H1 (cell line): Measurements from ENCODE around the gene SLC28A2. TPM values are rescaled to one million over a fixed set of nuclear protein-coding genes. Genes with fewer than 3 reads are reported as not detected.
A peak's percentile ranks its signal among the peaks of the same experiment; 100 is the strongest.

Experiments used
- ASH2L ChIP-seq: fragments of 200-600, 300-600 bp; sonication (generic); IDR thresholded peaks from one replicate; pipeline ENCODE4 v1.7.1; 2017; ENCODE audit warnings: low read length
- CHD7 ChIP-seq: fragments of 300-600 bp; sonication (generic); IDR thresholded peaks from 2 replicates; pipeline ENCODE4 v1.7.1; 2012; ENCODE audit warnings: low read length, moderate library complexity, mild to moderate bottlenecking, inconsistent platforms; ENCODE audit not compliant: insufficient replicate concordance
- CTCF ChIP-seq, 3 experiments: IDR thresholded peaks; 1 replicate in 2 of 3; 2 replicates in 1 of 3; pipeline versions ENCODE4 v1.5.1 to v1.6.1; 2011; ENCODE audit warnings: low read length in 3 of 3, mild to moderate bottlenecking in 3 of 3, inconsistent platforms in 2 of 3, low read depth in 1 of 3, moderate library complexity in 1 of 3; ENCODE audit not compliant: insufficient read depth in 1 of 3; ENCODE audit errors: control extremely low read depth in 1 of 3
- EZH2 ChIP-seq: fragments of 200-600 bp; sonication (generic); IDR thresholded peaks from 2 replicates; pipeline ENCODE4 v1.7.1; 2012; ENCODE audit warnings: low read depth, mild to moderate bottlenecking, moderate library complexity, low read length, inconsistent platforms; ENCODE audit not compliant: severe bottlenecking
- GTF2F1 ChIP-seq: IDR thresholded peaks from 2 replicates; pipeline ENCODE4 v1.6.1; 2012; ENCODE audit warnings: low read depth, low read length, improper control_type of control experiment, borderline replicate concordance
- POU5F1 ChIP-seq: IDR thresholded peaks from 2 replicates; pipeline ENCODE4 v1.6.1; 2011; ENCODE audit warnings: low read depth, mild to moderate bottlenecking, low read length, moderate library complexity
- SRF ChIP-seq: IDR thresholded peaks from 2 replicates; pipeline ENCODE4 v1.6.1; 2011; ENCODE audit warnings: mild to moderate bottlenecking, low read depth, low read length, moderate library complexity
- ZNF274 ChIP-seq: IDR thresholded peaks from 2 replicates; pipeline ENCODE4 v1.7.0; 2012; ENCODE audit warnings: low read length, borderline replicate concordance; ENCODE audit errors: extremely low read depth
- polyA plus RNA-seq, 7 experiments: library from polyadenylated mRNA; depleted of rRNA in 3 of 7; stranded (reverse) in 5 of 7; unstranded in 2 of 7; fragments of >200 nt in 5 of 7; fragments of 200-250 nt in 2 of 7; gene quantifications; 1 replicate in 5 of 7; 2 replicates in 1 of 7; 4 replicates in 1 of 7; pipeline versions ENCODE4 v1.2.1 to v1.2.3, GENCODE V29; 2011 to 2013; ENCODE audit warnings: missing spikeins in 2 of 7, mixed read lengths in 2 of 7
- total RNA-seq: library from RNA; stranded (reverse); fragmentation: NEBNext Ultra II Directional; extraction: Animal tissue kit (Norgen Biotek cat#: 25700); gene quantifications from 2 replicates; pipeline ENCODE4 v1.2.1, GENCODE V29; 2021

The SLC28A2 gene
- total and polyA plus RNA-seq, 2 of the 8 experiments (the other 6 are each of a cell fraction or from before 2014, with no cell fraction given): 0.11 TPM; not detected in 1

GRCh38 chr15:45307230-45307924 is 55.3 kb downstream of the SLC28A2 start (continued):
- TF ChIP-seq CHD7 (no peak), ASH2L (no peak), EZH2 (no peak), SRF (no peak), POU5F1 (no peak), CTCF (IDR thresholded peaks at IDR 0.05; ENCODE audit: control extremely low read depth in 1 of 3, insufficient read depth in 1 of 3, low read depth in 1 of 3, low read length in 3 of 3) (peak in 1 of 3 experiments; percentile 7; a peak in 1 of 4 replicates), ZNF274 (no peak), GTF2F1 (no peak)
